Adrenal gland (tissue), 12 donors: ENCODE data around the gene PCYT2. TPM values are rescaled to one million over a fixed set of nuclear protein-coding genes. Genes with fewer than 3 reads are reported as not detected.
A peak's percentile ranks its signal among the peaks of the same experiment; 100 is the strongest.

Experiments
- DNase-seq, 7 donors: peaks; one replicate each; pipeline ENCODE4 v3.0.0-alpha.2; 2019 to 2020
- H3K27ac ChIP-seq, 5 donors: fragments of 200-600 bp; sonication (generic) in 4 of 5; 1 replicate in 3 of 5; 2 replicates in 2 of 5; pipeline versions ENCODE4 v1.5.1 to v1.8.0; 2016 to 2020; ENCODE audit warnings: mild to moderate bottlenecking in 1 of 5
- H3K27me3 ChIP-seq: fragments of 200-600 bp; 2 replicates; pipeline ENCODE4 v1.8.0; 2021
- H3K36me3 ChIP-seq, 2 donors: fragments of 200-600 bp; replicated peaks in 1 of 2; 1 replicate in 1 of 2; 2 replicates in 1 of 2; pipeline versions ENCODE4 v1.5.1 to v1.8.0; 2018 to 2022
- H3K4me1 ChIP-seq, 2 donors: fragments of 200-600 bp; replicated peaks in 1 of 2; 1 replicate in 1 of 2; 2 replicates in 1 of 2; pipeline versions ENCODE4 v1.5.1 to v1.8.0; 2018 to 2021
- H3K4me3 ChIP-seq, 4 donors: fragments of 200-600 bp; sonication (generic) in 3 of 4; one replicate each; pipeline ENCODE4 v1.5.1; 2016 to 2018
- H3K9me3 ChIP-seq, 3 donors: fragments of 200-600 bp; sonication (generic) in 1 of 3; replicated peaks in 1 of 3; 1 replicate in 2 of 3; 2 replicates in 1 of 3; pipeline versions ENCODE4 v1.5.1 to v1.8.0; 2016 to 2021
- POLR2A ChIP-seq, 2 donors: fragments of 450-650 bp; IDR thresholded peaks; one replicate each; pipeline ENCODE4 v1.6.1; 2017; ENCODE audit warnings: antibody characterized with exemption in 2 of 2, mild to moderate bottlenecking in 2 of 2, moderate library complexity in 1 of 2
- WGBS, 4 donors: extraction: QIAGEN DNeasy Blood & Tissue Kit in 2 of 4; methylation state at CpG; one replicate each; pipeline versions ENCODE4 v1.1.5 to v1.1.7; 2013 to 2017; 5-methylcytosine and 5-hydroxymethylcytosine counted together
- intact Hi-C, 2 donors: fragments of 100-400 bp; cut with DNase I; formaldehyde crosslinking; loops; one replicate each; pipeline versions ENCODE4 v1.14.1 to v1.15.0; 2022 to 2023
- polyA plus RNA-seq, 3 donors: library from polyadenylated mRNA; stranded (reverse); fragments of 200-250 nt in 2 of 3; fragments of 350-450 nt in 1 of 3; fragmentation: Illumina TruSeq in 1 of 3; extraction: RNeasy Lipid Tissue Mini Kit (QIAGEN cat#74804) in 1 of 3; gene quantifications; one replicate each; pipeline ENCODE4 v1.2.3, GENCODE V29; 2013 to 2014
- total RNA-seq, 9 donors: library from RNA; depleted of rRNA in 4 of 9; stranded (reverse); fragments of >200 nt in 4 of 9; fragments of 120-200 nt in 1 of 9; fragmentation: NEBNext Ultra II Directional in 1 of 9; extraction: Animal tissue kit (Norgen Biotek cat#: 25700) in 1 of 9; gene quantifications; one replicate each; pipeline versions ENCODE4 v1.1.0 to v1.2.4, GENCODE V29; 2013 to 2023
- TF ChIP-seq, protein P1 (sequence below), 6 experiments: fragments of 450-650 bp in 4 of 6; fragments of 200-600 bp in 2 of 6; sonication (generic) in 1 of 6; IDR thresholded peaks; 1 replicate in 5 of 6; 2 replicates in 1 of 6; pipeline versions ENCODE4 v1.5.1 to v1.8.0; 2016 to 2021; ENCODE audit warnings: antibody characterized with exemption in 6 of 6, mild to moderate bottlenecking in 2 of 6, moderate library complexity in 1 of 6
- donor health status: healthy with polysubstance abuse.
- donor health status: Bipolar disorder and iron deficiency.
- donor health status: DM: yes; HTN: yes; CAD: no.
- donor health status: DM: no; HTN: no; CAD: no.
- donor health status: DM: no; HTN: no; CAD: no.
- donor health status: DM: yes; HTN: yes; CAD: no.

PCYT2 gene
- total and polyA plus RNA-seq, 12 donors, result 19.8 to 41.2 (median 30.2) TPM

DNA sequence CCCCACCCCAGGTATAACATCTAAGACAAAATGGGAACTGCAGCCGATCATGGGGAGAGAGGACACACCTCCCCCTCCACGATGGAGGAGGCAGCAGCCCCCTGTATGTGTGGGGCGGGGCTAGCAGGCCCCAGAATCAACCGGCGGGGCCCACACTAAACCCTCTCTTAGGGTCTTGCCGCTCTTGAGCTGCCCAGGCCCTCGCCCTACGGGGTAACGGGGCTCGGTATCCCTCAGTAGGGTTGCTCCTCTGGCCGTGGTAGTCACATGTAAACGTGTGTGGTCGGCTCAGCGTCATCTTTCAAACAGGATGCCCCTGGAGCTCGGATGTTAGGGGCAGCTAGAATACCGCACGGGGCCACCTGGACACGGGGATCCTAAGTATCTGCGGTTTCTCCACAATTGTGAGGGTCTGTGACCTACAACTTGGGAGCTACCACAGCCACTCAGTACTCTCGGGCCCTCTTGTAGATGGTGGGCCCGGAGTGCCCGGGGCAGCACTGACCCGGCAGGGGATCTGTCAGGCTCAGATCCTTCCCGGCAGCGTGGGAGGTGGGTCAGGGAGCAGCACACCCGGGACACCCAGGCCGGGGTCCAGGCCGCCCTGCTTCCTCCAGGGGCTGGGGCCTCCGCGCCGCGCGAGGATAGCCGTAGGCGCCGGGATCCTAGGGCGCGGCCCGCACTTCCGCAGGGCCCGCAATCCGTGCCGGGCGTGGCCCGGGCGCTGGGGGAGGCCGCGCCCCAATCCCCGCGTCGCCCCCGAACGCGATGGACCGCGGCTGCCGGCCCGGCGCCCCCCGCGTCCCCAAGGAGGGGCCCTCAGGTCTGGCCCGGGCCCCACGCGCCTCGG, 40.8 kb downstream of the PCYT2 start:
- Histone ChIP-seq H3K4me3 (peak overlapping the region in 2 of 4 donors; percentile 50 to 85), H3K27ac (peak overlapping the region; percentile 6 to 100 (median 92)), H3K27me3 (no peaks in the 10 kb centered on the region), H3K9me3 (no peaks in the 10 kb centered on the region), H3K4me1 (peaks cover 25 to 46% of the 10 kb centered on the region in 2 donors), H3K36me3 (peaks cover 0 to 25% of the 10 kb centered on the region in 2 donors)
- TF ChIP-seq POLR2A (IDR thresholded peaks at IDR 0.05), result peak in 1 of 2 donors; percentile 34
- TF ChIP-seq, protein P1, sequence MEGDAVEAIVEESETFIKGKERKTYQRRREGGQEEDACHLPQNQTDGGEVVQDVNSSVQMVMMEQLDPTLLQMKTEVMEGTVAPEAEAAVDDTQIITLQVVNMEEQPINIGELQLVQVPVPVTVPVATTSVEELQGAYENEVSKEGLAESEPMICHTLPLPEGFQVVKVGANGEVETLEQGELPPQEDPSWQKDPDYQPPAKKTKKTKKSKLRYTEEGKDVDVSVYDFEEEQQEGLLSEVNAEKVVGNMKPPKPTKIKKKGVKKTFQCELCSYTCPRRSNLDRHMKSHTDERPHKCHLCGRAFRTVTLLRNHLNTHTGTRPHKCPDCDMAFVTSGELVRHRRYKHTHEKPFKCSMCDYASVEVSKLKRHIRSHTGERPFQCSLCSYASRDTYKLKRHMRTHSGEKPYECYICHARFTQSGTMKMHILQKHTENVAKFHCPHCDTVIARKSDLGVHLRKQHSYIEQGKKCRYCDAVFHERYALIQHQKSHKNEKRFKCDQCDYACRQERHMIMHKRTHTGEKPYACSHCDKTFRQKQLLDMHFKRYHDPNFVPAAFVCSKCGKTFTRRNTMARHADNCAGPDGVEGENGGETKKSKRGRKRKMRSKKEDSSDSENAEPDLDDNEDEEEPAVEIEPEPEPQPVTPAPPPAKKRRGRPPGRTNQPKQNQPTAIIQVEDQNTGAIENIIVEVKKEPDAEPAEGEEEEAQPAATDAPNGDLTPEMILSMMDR (IDR thresholded peaks at IDR 0.05), result no peak
- 0 to 6% (median 2%) methylated on average over 5 to 64 of the region's 65 CpGs for WGBS, 4 donors
- intact Hi-C loops, result no loop called here
- DNase-seq, result peak in 6 of 7 donors; percentile 36 to 78 (median 64)

DNA sequence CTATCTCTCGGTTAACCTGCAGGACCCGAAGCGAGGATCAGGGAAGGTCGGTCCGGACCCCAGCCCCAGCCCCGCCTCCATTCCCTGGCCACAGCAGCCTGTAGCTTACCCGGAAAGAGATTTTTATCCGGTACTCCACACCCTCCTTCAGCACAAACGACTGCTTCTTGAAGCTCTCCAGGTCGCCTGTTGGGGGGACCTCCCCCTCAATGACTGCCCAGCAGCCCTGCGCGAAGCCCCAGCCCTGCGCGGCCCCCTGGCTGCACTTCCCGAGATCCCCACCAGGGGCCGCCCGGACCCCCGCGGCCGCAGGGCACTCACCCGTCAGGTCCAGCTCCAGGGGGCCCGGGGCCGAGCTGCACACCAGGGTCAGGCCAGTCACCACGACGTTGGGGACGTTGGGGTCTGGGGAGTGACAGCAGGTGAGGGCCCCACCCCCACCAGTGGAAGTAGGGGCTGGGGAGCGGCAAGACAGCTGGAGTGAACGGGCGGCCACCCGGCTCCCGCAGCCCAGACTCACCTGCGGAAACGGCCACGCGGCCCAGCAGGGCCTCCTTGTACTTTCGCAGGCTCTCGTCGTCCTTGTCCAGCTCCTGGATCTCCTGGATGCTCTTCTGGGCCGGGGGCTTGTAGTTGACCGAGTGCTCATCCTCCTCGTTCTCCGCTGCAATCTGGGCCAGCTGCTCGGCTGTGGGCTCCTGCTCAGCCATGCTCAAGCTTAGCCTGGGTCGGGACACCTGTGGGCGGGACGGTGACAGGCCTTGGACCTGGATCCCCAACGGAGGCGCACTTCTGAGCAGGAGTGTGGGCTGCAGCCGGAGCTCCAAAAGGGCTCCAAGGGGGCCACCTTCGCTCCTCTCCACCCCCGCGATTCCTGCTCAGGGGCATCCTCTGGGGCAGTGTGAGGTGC, 41.7 kb downstream of the PCYT2 start:
- Histone ChIP-seq H3K36me3 (peaks cover 0 to 25% of the 10 kb centered on the region in 2 donors), H3K4me3 (peak overlapping the region in 2 of 4 donors; percentile 50 to 85), H3K9me3 (no peaks in the 10 kb centered on the region), H3K27ac (peak overlapping the region in 4 of 5 donors; percentile 86 to 100 (median 96)), H3K27me3 (no peaks in the 10 kb centered on the region), H3K4me1 (peaks cover 25 to 46% of the 10 kb centered on the region in 2 donors)
- DNase-seq, result peak in 1 of 7 donors; percentile 31
- TF ChIP-seq, protein P1 (IDR thresholded peaks at IDR 0.05), result peak; percentile 62 to 83 (median 78)
- TF ChIP-seq POLR2A (IDR thresholded peaks at IDR 0.05), result no peak
- intact Hi-C loops, result no loop called here
- 30 to 44% (median 33%) methylated on average over 8 to 52 of the region's 52 CpGs for WGBS, 4 donors

DNA sequence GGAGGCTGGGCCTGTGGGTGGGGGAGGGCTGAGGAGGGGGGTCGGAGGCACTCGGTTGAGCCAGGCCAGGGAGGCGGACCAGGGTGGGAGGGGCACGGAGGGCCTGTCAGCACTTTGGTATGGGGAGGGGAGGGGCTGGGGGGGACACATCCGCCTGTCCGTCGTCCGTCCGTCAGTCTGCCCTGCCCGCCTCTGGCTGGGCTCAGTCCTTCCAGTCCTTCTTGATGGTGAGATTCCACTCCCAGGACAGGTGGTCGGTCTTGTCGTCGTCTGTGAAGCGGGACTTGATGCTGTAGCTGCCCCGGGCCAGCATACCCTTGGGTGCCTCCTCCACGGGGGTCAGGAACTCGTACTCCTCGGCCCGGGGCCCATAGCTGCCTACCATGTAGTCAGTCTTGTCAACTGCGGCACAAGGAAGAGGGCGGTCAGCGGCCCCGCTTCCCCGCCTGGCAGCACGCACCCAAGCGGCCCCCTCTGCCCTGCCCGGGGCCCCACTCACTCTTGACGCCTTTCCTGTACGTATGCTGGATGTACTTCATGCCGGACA, 42.5 kb downstream of the PCYT2 start:
- H3K36me3 ChIP-seq, result peaks cover 0 to 25% of the 10 kb centered on the region in 2 donors
- no peak overlapping the region for H3K4me3 ChIP-seq
- peak in 6 of 7 donors; percentile 59 to 75 (median 66) for DNase-seq
- no peaks in the 10 kb centered on the region for H3K9me3 ChIP-seq
- H3K27ac ChIP-seq, result peak overlapping the region in 4 of 5 donors; percentile 86 to 100 (median 96)
- 58 to 67% (median 64%) methylated on average over 12 to 30 of the region's 30 CpGs for WGBS, 4 donors
- peaks cover 25 to 46% of the 10 kb centered on the region in 2 donors for H3K4me1 ChIP-seq
- H3K27me3 ChIP-seq, result no peaks in the 10 kb centered on the region
- intact Hi-C loops, result no loop called here
- TF ChIP-seq POLR2A (IDR thresholded peaks at IDR 0.05), result no peak
- TF ChIP-seq, protein P1 (IDR thresholded peaks at IDR 0.05), result no peak
